ENCODE results near the gene SRSF2.
"Not testable (repeated sequence)": the region's sequence is repeated elsewhere in the genome, so short reads cannot be mapped to it uniquely, and the experiment has no call there.

The SRSF2 gene, protein sequence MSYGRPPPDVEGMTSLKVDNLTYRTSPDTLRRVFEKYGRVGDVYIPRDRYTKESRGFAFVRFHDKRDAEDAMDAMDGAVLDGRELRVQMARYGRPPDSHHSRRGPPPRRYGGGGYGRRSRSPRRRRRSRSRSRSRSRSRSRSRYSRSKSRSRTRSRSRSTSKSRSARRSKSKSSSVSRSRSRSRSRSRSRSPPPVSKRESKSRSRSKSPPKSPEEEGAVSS

DNA sequence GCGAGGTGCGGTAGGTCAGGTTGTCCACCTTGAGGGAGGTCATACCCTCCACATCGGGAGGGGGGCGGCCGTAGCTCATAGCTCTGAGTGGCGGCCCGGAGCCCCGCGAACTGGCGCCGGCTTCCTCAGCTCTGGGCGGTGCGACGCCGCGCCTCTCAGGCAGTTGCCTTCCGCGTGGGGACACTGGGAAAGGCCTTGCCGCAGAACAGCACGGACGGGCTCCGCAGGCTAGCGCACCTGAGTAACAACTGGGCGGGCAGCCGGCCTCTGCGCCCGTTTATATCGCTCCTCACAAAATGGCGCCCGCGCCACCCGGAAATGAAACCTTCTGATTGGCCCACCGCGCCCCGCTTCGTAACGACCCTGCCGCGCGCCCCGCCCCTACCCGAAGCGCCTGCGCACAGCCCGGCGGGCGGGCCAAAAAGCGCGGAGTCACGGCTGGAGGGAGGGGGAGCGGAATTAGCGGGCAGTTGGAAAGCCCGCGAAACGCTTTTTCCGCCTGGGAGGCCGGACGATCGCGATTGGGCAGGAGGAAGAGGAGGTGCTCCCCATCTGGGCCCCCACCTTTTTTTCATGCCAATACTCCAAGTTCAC is at the start of gene SRSF2:
TSS of gene SRSF2 (minus strand) at position 250 of the 594 bp plus-strand sequence. CDS start at position 79, 171 bp downstream.
- peak; percentile 96 to 97 for DNase-seq (ENCODE audit: low read depth in 2 of 2)

DNA sequence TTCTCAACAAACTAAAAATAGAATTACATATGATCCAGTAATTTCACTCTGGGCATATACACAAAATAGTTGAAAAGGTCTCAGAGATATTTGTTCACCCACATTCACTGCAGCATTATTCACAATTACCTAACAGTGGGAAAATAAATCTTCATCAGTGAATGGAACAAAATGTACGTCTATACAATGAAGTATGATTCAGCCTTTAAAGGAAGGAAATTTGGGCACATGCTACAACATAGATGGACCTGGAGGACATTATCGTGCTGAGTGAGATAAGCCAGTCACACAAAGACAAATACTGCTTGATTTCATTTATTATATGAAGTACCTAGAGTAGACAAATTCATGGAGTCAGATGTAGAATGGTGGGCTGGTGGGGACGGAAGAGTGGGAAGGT is 47.8 kb upstream of the SRSF2 start:
- DNase-seq (ENCODE audit: low read depth in 2 of 2) = no peak

DNA sequence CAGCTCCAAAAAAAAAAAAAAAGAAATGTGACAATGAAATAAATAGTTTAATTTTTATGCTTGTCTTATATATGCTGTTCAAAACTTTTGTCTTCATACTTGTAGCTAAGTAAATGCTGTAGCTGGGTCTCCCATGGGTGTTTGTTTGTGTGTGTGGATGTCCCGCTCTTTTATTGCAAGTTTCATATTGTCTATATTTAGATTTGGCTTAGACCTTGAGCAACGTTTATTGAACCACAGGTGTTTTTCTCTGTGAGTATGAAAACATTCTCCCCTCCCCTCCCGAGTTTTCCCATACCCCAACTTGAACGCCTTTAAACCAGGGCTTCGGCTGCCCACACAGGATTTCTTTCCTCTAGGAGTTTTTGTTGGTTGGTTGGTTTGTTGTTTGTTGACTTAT is 46.0 kb upstream of the SRSF2 start:
- DNase-seq (ENCODE audit: low read depth in 2 of 2) = no peak

DNA sequence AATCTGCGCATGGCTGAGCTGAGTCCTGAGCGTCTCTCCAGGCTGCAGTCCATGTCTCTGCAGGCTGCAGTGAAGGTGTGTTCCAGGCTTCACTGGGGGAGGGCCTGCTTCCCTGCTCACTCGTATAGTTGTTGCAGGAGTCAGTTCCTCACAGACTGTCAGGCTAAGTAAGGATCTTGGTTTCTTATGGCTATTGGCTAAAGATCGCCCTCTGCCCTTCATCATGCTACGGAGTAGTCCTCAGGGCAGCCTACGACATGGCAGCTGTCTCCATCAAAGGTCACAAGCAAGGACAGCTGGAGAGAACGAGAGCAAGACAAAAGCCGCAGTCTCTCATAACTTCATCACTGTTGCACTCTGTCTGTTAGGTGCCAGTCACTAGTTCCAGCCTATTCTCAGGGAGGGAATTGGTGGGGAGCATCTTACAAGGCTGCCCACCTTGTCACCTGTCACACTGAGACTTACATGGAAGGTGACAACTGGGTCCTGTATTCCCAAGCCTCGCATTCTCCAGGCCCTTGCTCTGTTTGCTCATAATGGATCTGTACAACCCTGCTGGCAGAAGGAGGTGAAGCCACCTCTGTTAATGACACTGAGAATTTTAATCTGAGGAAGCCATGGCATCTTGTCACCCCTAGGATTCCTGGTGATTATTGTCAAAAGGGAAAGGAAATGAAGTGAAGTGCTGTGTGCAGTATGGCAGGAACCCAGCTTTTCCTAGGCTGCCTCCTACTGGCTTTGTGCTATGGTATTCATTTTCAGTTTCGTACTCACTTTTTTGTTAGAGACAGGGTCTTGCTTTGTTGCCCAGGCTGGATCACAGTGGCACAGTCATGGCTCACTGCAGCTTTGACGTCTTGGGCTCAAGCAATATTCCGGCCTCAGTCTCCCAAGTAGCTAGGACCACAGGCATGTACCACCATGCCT is 44.2 kb upstream of the SRSF2 start:
- no peak for DNase-seq (ENCODE audit: low read depth in 2 of 2)

DNA sequence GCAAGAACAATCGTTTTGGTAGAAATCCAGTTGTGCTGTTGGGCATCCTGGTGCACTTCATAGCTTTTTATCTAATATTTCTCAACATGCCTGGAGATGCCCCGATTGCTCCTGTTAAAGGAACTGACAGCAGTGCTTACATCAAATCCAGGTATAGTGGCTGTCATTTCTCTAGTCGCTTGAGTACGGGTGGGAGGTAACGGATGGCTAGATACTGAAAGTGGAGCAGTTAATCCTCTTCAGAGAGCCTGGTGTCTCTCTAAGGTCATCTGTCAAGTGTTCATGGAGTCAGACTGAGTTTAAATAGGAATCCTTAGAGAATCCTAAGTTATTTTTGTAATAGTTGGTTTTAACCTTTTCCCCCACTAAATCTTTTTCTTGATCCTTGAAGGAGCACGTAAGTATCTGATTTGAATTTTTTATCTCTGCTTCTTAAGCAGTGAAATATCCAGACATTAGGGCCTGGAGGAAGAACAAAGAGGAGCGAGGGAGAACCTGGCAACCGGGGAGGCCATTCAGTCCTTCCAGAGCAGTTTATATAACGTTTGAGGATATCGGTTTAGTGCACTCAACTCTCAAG is 38.0 kb upstream of the SRSF2 start:
- DNase-seq (ENCODE audit: low read depth in 2 of 2) = no peak

DNA sequence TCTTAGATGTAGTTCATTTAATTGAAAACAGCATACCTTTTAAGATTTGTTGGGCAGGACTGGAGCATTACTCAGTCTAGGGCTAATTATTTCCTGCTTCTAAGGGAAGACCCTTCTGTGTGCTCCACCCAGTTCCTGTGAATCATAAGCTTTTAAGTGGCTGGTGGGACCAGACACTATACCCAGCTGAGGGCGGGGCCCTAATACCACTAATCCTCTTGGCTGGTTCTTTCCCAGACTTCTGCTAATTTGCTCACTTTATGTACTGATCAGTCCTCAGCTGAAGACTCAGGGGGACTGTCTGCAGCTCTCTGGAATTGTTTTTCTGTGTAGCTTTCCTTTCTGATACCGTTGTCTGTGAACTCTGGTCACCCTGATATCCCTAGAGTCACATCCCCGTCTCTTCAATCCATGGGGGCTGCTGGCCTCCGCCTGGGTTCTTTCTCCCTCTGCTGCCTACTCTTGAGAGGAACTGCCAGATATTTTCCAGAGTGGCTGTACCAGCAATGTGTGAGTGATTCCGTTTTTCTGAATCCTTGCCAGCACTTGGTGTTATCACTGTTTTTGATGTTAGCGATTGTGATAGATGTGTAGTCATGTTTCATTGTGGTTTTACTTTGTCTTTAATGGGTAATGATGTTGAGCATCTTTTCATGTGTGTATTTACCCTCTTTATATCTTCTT is 35.9 kb upstream of the SRSF2 start:
- peak in 1 of 2 donors; percentile 3 for DNase-seq (ENCODE audit: low read depth in 2 of 2)

DNA sequence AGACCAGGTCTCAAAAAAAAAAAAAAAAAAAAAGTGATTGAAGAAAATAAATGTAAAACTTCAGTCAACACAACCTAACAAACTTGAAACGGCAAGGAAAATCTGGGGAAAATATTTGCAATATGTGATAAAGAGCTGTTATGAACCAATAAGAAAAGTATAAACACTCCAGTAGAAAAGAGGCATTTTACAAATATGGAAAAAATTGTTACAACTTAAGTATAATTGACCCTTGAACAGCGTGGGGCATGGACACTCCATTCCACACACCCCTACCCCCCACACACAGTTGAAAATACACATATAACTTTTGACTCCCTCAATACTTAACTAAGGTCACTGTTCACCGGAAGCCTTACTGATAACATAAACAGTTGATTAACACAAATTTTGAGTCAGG is 21.4 kb upstream of the SRSF2 start:
- DNase-seq (ENCODE audit: low read depth in 2 of 2) = no peak

DNA sequence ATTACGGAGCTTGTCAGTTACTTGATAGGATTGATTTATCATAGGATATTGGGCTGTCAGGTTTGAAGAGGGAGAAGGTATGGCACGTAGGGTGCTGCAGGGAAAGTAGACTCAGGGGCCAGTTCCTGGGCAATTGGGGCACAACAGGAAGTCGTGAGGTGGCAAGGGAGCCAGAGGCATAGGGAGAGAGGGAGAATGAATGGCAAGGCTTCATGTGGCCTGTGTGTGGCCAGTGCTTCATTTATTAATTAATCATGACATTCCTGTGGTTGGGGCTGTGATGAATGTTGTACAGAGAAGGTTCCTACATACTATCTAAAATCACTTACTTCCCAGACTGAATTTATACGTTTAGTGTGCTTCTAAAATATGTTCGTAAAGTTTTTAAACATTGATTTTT is 20.1 kb upstream of the SRSF2 start:
- DNase-seq (ENCODE audit: low read depth in 2 of 2) = no peak

DNA sequence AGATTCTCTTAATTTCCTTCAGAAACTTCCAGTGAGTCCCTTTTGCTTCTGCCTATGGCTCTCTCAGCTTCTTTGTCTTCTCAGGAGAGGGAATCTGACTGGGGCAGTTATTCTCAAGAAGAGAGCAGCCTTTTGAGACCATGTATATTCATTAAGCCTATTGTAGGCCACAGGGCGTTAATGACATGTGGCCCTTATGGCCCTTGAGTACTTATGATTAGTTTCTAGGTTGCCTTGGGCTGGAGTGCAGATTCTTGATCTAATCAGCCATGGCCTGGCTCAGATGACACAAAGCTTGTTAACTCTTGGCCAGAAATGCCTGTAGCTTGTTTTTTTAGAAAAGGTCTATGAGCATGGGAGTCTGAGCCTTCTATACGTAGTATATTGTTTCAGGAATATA is 18.2 kb upstream of the SRSF2 start:
- DNase-seq (ENCODE audit: low read depth in 2 of 2) = no peak

DNA sequence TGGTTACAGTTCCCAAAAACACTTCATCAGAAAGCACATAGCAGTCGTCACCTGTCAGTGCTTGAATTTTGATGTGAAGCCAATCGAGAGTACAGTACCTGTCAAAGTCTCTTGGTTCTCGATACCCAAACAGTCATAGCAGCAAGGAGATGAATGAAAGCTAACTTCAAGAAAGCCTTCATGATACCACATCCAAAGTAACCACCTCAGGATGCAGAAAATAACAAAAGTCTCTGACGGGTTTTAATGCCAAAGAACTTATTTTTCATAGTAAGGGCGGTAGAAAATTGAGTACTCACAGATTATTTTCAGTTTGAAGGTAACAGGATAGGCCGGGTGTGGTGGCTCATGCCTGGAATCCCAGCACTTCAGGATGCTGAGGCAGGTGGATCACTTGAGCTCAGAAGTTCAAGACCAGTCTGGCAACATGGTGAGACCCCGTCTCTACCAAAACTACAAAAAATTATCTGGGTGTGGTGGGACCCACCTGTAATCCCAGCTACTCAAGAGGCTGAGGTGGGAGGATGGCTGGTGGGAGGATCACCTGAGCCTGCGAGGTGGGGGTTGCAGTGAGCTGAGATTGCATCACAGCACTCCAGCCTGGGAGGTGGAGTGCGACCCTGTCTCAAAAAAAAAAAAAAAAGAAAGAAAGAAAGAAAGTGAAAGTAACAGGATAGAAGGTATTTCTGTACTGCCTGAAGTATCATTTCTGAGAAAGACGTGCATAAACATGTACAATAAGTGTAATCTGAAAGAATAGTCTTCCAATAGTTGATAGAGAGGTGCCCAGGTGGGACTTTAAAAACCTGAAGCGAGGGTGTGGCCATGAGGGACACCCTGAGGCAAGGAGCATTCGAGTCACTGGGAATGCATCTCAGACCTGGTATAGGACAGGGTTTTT is 16.2 kb upstream of the SRSF2 start:
- no peak for DNase-seq (ENCODE audit: low read depth in 2 of 2)

DNA sequence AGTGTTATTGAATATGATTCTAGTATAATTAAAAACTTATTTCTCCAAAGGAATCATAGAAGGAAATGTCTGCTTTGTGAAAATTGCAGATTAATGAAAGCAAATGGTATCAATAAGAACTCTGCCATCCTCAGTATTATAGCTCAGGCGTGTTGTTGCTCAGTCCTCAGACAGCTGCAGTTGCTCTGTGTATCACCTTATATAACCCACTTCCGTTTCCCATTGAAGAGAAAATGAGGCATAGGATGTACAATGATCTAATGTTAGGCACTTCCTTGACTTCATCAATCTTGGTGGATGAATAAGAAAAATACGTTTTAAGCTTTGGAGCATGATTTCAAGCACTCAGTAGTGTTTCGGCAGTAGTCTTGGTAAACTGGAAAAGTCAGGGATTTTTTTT is 14.9 kb upstream of the SRSF2 start:
- no peak for DNase-seq (ENCODE audit: low read depth in 2 of 2)

DNA sequence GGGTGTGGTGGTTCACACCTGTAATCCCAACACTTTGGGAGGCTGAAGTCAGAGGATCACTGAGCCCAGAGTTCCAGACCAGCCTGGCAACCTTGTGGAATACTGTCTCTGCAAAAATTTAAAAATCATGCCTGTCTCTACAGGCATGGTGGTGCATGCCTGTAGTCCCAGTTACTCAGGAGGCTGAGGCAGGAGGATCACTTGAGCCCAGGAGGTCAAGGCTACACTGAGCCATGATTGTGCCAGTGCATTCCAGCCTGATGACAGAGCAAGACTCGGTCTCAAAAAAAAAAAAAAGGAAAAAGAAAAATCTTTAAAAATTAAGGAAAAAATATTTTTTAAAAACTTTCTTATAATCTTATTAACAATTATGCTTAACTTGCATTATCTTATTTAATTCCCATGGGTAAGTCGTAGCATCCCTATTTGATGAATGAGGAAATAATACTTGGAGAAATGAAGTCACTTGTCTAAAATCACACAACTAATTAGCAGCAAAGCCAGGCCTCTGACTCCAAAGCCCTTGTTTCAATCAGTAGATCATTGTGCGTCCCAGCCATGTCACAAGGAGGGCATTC is 14.4 kb upstream of the SRSF2 start:
- no peak for DNase-seq (ENCODE audit: low read depth in 2 of 2)

DNA sequence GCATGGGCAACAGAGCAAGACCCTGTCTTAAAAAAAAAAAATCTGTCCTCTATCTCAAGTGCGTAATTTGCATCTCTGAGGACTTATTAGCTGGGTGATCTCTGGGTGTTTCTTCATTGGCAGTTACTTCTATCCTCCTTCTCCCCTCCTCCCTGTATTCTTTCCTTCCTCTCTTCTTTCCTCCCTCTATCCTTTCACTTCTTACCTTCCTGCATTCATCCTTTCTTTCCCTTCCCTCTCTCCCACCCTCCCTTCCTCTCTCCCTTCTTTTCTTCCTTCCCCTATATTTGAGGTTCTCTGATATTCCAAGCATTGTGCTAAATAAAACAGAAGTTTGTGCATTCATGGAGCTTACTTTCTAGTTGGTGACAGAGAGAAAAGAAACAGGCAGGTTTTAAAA is 11.5 kb upstream of the SRSF2 start:
- no peak for DNase-seq (ENCODE audit: low read depth in 2 of 2)

DNA sequence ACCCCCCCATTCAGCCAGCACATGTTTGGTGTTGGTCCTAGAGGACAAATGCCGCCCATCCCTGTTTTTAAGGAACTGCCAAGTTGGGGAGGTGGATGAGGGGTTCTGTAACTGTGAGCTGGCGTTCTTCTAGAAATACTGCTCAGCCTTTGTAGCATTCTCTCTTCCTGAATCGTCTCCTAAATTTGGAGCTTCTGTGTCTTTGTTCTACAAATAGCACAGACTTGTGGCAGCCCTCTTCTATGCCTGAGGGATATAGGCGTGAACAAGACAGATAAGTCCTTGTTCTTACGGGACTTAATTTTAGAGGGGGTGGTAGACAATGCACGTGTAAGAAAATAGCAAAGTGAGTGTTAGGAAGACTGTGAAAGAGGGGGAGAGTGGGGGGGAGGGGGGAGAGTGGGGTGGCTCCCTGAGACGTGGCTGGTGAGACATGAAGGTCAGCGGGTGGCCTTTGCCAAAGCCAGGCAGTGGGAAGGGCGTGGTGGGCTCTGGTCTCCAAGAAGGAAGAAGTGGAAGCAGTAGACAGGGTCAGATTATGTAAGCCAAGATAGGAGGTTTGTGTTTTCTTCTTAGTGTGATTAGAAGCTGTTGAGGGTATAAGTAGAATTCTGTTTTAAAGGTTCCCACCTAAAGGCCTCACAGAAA is 10.7 kb upstream of the SRSF2 start:
- no peak for DNase-seq (ENCODE audit: low read depth in 2 of 2)

DNA sequence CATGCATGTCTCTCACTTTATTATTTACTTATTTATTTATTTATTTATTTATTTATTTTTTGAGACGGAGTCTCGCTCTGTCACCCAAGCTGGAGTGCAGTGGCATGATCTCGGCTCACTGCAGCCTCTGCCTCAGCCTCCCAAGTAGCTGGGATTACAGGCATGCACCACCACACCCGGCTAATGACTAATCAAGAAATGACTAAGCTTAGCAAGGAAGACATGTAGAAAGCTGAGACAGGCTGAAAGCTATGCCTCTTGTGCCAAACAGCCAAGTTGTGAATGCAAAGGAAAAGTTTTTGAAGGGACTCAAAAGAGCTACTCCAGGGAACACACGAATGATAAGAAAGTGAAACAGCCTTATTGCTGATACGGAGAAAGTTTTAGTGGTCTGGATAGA is 8.7 kb upstream of the SRSF2 start:
- DNase-seq (ENCODE audit: low read depth in 2 of 2) = not testable (repeated sequence)

DNA sequence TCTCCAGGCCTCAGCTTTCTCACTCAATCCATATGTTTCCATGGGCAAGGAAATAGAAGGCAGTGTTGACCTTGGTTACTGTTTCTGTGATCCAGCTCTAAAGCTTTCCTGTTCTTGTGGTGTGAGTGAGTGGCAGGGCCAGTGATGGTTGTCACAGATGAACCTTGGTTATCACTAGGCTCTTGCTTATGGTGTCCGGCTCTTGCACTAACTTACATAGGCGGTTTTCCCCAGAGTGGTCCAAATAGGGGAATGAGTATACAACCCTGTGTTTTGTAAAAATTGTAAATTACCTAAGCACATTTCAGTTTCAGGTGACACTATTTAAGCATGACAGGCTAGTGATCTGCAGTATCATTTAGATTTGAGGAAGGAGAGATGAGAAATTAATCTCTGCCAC is 7.6 kb upstream of the SRSF2 start:
- DNase-seq (ENCODE audit: low read depth in 2 of 2) = no peak

DNA sequence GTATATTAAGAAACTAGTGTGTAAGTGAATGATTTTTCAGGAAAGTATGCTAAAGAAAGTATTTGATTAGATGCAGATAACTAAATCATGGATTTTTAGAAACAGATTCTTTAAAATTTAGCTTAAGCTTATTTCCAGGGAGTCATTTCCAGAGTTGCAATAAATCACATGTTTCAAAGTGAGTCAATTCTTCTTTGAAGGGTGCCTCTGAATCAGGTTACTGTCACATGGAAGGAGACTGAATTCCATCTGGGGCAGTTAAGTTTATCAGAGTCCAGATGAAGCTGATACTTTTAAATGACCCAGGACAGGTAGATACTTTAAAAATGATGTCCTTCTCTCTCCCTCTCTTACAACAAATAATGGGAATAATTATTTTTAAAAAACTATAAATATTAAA is 5.8 kb upstream of the SRSF2 start:
- DNase-seq (ENCODE audit: low read depth in 2 of 2) = no peak

DNA sequence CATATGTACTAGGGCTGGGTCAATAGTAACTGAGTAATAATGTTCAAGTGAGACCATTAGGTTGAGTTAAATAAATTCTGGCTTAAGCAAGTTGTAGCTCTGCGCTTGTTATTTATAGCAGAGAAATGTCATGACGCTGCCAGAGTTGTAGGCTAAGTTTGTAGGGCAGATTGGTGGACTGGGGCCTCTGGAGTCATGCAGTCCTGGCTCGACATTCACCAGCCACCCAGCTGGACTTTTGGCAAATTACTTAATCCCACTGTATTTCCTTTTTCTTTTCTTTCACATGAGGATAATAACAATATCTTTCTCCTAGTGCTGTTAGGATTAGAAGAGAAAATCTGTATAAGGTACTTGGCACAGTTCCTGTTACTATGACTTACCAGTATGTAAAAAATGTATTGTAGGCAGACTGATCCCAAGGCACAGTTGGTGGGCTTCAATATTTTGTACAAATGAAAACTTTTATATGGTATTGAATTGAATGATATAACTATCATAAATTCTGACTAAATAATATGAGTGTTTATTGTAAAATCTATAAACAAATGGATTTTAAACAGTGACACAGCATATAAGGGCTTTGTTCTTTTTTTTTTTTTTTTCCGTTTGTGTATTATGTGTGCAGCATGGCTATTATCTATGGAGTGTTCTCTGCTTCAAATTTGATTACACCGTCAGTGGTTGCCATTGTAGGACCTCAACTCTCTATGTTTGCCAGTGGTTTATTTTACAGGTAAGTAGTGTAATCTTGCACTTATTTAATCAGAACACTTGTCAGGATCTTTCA is 3.4 kb upstream of the SRSF2 start:
- no peak for DNase-seq (ENCODE audit: low read depth in 2 of 2)

DNA sequence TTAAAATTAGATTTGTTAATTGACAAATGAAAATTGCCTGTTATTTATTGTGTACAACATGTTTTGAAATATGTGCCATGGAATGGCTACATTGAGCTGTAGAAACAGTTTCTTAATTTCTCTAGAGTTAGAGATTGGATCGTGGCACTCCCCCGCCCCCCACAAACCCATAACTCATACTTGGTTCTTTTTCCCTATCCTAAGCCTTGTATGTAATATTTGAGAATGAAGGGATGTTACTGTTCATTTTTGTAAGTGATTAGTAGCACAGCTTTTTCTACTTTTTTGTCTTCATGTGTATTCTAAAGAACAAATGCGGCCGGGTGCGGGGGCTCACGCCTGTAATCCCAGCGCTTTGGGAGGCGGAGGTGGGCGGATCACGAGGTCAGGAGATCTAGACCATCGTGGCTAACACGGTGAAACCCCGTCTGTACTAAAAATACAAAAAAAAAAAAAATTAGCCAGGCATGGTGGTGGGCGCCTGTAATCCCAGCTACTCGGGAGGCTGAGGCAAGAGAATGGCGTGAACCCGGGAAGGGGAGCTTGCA is 2.5 kb upstream of the SRSF2 start:
- not testable (repeated sequence) for DNase-seq (ENCODE audit: low read depth in 2 of 2)
